Measurements from ENCODE around the gene MAGEB1.

Gene MAGEB1

GRCh38 chrX:30301208-30301607 is 54.3 kb downstream of the MAGEB1 start:
- DNase-seq (no peak), ATAC-seq (no peak)

Measured in stimulated activated naive CD8-positive, alpha-beta T cell treated with anti-CD3 and anti-CD28 coated beads, Interleukin-15, Interleukin-2, amounts not matched to agents 100 U/mL and 50 U/mL, for 24 hours (primary cell).